Stimulated activated CD8-positive, alpha-beta memory T cell treated with anti-CD3 and anti-CD28 coated beads, Interleukin-7, amount 100 ng/mL, for 4 hours (primary cell): ENCODE data around the gene PHLPP1.
"Not testable (repeated sequence)": the region's sequence is repeated elsewhere in the genome, so short reads cannot be mapped to it uniquely, and the experiment has no call there.

ENCODE experiments used
- DNase-seq, 2 donors: peaks; one replicate each; pipeline ENCODE4 v3.0.0-alpha.2; 2020; ENCODE audit warnings: low read depth in 2 of 2

PHLPP1 gene

DNA sequence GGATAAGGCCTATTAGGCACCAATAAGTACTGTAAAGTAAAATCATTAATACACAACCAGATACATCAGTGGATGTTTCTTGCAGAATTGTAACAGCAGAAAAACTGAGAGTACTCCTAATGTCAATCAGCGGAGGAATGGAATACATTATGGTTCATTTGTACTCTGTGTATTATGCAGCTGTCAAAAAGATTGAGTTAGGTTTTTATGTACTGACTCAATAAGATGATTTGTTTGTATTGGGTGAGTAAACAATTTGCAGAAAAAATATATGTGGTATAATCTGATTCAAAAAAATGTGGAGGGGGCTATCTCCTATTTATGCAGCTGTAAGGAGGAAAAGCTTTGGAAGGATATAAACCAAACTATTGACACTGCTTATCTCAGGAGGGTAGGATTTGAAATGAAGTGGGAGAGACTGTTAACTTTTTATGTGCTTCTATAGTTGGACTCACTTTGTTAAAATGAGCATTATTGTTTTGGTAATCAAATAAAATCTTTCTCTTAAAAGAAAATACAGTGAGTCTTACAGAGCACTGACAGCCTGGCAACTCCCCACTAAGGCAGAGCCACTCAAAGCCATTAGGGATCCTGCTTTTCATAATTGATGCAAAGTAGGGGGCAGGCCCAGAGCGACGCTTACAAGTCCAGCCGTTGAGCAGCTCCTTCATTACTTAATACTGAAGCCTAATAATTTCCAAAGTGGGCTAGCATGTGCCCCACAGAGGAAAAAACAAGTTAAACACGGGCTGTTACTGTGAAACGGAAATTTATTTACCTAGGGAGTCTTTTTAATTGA is 168.8 kb downstream of the PHLPP1 start:
- no peak for DNase-seq

DNA sequence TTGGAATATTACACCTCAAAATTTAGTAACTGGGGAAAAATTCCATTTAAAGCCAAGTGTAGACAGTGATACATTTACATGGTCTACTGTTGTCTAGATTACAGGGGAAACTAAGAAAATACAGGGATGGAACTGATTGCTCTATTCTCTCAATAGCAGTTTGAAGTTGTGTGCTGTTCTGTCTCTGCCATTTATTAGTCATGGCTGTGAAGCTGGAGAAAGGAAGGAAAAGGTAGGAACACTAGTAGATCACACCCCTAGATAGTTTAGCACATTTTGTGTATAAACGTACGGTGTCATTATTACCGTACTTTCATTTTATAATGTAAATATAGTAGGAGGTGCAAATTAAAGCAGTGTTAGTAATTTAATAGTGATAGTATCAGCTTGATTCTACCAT is 170.5 kb downstream of the PHLPP1 start:
- DNase-seq, result no peak

DNA sequence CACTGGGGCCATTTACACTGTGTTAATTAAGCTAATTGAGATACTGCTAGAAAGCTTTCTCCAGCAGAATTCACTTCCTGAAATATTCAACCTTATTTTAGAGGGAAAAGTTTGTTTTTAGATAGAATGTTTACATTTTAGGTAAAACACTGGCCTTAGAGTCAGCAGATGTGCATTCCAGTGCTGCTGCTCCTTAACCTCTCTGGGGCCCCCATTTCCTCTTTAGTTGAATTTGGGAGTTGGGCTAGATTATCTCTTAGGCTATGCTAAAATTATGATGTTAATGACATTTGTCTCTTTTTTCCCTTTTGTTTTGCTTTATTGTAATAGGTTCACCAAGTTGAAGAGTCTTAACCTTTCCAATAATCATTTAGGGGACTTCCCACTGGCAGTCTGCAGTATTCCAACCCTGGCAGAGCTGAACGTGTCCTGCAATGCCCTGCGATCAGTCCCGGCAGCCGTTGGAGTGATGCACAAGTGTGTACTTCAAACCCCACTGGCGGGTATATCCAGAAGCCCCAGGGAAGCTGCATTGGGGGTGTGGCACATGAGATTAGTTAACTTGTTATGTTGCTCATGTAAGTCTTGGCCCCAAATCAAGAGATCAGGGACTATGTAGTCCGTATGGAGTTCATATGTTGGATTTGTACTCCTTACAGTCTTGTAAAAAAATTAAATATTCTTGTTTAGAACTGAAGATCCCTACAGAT is 179.5 kb downstream of the PHLPP1 start:
- DNase-seq, result no peak

DNA sequence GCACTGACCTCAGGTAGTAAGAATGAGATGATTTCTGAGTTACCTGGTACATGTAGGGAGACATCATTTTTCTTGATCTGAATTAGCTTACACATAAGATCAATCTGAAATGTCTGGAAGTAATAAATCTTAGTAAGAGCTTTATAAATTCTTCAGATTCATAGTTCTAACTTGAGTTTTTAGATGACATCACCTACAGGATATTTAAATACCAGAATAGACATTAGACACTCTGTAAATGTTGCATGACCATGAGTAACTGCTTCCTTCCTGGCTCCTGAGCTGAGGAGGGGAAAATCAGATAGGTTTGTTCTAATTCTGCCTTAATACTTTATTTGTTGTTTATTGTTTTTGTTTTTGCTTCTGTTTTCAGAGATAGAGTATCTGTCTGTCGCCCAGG is 181.8 kb downstream of the PHLPP1 start:
- DNase-seq, result no peak

DNA sequence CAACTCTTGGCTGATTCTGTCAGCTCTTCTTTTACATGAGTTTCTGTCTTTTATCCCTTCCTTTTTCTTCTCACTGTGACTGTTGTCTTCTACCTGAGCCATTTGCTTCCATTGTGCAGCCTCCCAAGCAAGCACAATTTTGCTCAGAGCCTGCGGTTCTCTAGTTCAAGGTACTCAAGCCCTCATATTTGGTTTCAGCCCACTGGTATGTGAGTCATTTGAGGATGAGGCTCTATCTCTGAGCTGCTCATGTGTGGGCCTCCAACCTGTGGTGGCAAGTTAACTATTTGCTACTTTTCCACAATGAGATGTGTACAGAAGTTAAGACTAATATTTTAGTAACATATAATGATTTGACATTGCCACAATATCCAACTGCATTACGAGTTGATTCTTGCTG is 183.0 kb downstream of the PHLPP1 start:
- no peak for DNase-seq

DNA sequence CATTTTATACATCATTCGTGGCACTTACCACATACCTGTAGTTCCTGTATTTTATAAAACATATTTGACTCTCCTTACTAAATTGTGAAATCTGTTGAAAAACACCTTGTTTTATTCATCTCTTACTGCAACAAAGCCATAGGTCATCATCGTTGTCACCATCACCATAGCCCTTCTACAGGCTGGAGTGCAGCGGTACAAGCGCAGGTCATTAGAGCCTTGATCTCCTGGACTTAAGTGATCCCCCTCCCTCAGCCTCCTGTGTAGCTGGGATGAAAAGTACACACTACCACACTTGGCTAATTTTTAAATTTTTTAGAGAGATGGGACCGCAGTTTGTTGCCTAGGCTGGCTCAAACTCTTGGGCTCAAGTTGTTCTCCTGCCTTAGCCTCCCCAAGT is 184.2 kb downstream of the PHLPP1 start:
- DNase-seq, result no peak

DNA sequence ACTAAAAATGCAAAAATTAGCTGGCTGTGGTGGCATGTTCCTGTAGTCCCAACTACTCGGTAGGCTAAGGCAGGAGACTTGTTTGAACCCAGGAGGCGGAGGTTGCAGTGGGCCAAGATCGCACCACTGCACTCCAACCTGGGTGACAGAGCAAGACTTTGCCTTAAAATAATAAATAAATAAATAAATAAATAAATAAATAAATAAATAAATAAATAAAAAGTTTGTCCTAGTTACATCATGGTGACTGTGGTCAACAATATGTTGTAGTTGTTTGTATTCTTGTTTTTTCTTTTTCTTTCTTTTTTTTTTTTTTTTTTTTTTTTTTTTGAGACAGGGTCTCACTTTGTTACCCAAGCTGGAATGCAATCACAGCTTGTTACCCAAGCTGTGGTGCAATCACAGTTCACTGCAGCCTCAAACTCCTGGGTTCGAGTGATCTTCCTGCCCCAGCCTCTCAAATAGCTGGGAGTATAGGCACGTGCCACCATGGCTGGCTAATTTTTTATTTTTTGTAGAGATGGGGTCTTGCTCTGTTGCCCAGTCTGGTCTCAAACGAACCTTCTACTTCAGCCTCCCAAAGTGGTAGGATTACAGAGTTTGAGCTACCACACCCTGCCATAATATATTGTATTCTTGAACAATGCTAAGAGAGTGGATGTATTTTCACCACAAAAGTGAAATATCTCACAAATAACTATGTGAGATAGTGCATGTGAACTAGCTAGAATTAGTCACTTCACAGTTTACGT is 185.0 kb downstream of the PHLPP1 start:
- no peak for DNase-seq

DNA sequence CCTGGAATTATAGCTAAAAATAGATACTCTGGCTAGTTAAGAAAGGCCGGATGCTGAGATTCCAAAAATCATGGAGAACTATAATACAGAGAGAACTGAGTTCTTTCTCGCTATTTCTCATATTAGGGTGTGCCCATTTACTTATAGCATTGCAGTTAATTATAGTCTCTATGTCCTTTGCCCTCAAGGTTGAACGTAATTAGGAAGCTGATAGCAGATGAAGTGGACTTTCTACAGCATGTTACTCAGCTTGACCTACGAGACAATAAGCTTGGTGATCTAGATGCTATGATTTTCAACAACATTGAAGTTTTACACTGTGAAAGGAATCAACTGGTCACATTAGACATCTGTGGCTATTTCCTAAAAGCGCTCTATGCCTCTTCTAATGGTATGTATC is 187.4 kb downstream of the PHLPP1 start:
- no peak for DNase-seq

DNA sequence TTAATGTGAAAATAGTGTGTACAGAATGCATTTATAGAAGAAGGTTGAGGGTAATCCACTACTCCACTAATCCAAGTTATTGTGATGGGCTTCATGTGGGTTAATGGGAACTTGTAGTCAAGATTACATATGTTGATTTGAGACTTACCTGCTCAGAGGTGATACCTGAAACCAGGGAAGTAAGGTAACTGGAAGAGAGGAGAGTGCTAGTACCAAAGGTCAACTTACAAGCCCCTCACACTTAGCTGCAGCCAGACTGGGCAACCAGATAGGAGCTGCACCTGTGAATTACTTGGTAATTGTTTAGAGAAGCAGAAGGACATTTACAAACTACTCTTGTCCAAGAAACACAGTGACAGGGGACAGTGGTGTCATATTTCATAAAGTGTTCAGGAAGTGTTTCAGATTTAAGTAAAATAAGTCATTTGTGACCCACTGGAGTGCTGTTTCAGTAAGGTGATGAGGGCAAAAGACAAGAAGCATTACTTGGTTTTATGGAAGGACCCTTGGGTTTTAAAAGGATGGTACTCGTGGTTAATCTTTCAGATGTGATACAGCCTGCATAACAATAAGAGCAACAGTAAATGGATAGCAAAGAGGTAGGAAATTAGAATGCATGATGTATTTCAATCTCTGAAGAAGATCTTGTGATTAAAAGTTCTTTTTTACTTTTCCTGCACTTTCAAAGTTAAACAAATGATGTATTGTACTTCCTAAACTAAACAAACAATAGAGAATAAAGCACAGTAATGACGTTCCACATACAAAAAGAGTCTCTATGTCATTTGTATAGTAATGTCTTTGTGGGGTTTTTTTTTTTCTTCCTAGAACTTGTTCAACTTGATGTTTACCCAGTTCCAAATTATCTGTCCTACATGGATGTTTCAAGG is 189.3 kb downstream of the PHLPP1 start:
- no peak for DNase-seq

DNA sequence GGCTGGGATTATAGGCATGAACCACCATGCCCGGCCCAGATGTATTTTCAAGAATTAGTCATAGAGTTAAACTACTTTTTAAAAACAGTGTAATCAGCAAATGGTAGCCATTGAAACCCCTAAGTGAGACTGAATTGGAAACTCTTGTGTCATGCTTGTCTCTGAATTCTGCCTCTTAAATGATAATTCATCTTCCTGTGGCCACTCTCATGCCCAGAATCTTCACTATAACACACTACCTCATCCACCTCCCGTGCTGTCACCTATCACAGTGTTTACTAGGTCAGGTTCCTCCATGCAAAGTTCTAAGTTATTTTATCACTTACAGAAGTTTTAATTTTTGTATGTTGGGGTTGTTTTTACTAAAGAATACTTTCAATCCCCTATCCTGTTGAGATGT is 197.5 kb downstream of the PHLPP1 start:
- DNase-seq, result no peak

DNA sequence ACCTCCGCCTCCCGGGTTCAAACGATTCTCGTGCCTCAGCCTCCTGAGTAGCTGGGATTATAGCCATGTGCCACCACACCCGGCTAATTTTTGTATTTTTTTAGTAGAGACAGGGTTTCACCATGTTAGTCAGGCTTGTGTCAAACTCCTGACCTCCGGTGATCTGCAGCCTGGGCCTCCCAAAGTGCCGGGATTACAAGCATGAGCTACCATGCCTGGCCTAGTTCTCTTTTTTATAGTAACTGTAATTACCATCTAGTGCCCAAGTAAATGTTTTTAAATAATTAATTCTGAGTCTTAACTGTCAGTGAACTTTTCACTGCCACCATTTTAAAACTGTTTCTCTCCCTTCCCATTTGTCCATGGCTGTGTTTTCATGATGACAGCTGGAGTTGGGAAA is 198.5 kb downstream of the PHLPP1 start:
- DNase-seq, result not testable (repeated sequence)

DNA sequence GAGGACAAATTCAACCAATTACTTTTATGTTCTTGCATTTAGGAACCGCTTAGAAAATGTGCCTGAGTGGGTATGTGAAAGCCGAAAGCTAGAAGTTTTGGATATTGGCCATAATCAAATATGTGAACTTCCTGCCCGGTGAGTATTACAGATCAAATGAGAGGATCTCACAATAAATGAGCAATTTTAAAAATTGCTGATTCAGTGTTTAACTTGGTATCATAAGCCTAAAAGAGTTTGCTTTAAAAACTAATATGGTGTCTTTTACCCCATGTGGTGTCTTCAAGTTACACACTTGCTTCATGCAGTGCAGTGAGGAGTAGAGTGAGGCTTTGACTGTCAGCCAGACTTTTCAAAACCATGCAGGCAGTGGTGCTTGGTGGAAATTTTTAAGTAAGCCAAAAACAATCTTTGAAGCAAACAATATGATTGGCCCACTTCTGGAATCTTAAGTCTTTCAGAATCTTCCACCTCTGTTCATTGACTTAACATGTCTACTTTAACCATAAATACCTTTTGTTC is 199.6 kb downstream of the PHLPP1 start:
- DNase-seq, result no peak

DNA sequence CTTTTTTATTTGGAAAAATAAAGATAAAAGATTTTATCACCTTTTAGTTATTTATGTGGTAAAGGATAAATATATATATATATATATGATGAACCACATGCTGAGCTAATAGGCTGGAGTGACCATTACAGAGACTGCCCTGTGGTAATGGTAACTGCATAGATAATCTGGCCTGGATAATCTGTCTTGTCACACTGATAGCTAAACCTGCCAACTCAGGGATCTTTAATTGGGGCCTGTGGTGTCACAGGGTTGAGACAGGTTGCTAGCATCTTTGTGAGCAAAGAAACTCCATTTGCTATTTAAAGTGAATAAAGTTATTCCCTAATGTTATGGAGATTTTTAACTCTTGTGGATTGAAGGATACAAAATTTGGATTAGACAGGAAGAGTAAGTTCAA is 203.0 kb downstream of the PHLPP1 start:
- DNase-seq, result no peak

DNA sequence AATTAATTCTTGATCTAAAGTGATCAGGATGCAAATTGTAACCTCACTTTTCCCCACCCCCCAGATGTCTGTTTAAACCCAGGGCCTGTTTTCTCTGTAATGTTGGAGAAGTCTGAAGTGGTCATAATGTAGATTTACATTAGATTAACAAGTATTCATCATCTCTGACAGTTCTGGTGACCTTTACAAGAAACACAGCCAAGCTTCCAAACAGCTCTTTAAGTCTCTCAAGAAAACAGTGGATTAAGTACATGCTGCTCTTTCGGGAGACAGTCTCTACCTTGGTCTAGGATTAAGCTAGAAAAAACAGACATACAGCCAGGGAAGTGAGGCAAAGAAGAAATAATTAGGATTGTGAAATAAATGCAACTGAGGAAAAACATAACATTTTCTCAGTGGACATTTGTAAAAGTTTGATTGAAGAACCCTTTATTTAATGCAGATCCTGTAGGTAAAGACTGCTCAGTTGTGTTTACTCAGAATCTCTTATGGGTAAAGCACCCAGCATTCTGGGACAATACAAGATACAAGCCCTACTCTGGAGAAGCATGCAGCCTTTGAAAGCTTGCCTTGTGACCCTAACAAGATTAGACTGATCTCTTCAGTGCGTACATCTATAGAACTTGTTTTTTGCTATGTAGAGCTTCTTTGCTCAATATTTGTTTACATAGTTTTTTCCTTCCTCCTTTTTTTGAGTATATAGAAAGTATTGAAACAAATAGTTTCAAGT is 203.9 kb downstream of the PHLPP1 start:
- no peak for DNase-seq

DNA sequence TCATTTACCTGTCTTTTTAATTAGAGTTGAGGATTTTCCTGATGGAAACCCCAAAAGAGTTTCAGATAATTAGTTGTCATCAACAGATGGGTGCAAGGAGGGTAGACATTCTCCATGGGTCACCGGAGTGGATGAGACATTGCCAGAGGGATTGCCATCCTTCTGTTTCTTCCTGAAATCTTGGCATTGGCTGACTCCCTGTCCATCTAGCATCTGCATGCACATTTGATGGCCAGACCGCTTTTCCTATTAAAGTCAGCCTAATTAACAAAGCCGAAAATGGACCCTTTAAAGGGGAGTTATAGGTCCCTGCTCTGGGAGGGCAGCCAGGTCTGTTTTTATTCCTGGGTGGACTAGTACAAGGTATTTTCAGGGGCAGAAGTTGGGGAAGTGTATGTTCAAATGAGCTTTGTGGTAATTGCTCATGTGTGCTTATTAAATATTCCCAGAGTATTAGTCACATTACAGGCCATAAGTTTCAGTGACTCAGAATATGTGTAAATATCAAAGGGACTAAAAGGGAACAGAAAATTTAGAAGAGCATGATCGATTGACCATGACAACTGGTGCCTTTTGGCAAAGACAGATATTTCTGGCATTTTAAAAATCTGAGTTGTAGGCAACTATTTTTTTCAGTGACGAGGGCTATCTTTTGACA is 209.8 kb downstream of the PHLPP1 start:
- no peak for DNase-seq

DNA sequence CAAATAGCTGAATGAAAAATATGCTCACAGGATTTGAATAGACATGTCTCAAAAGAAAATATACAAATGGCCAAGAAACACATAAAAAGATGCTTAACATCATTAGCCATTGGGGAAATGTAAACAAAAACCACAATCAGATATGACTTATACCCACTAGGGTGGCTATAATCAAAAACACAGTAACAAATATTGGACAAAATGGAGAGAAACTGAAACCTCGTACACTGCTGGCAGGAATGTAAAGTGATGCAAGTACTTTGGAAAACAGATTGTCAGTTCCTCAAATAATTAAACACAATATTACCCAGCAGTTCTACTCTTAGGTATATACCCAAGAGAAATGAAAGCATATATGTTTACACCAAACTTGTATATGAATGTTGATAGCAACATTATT is 213.0 kb downstream of the PHLPP1 start:
- no peak for DNase-seq

DNA sequence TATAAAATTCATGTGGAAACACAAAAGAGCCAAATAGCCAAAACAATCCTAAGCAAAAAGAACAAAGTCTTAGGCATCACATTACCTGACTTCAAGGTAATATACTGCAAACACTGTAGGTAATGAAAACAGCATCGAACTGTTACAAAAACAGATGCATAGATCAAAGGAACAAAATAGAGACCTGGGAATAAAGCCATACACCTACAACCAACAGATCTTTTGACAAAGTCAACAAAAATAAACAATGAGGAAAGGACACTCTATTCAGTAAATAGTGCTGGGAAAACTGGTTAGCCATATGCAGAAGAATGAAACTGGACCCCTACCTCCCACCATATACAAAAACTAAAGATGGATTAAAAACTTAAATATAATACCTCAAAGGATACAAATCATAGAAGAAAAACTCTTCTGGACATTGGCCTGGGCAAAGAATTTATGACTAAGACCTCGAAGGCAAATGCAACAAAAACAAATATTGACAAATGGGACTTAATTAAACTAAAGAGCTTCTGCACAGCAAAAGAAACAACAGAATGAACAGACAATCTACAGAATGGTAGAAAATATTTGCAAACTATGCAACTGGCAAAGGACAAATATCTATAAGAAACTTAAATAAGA is 218.0 kb downstream of the PHLPP1 start:
- DNase-seq, result no peak

DNA sequence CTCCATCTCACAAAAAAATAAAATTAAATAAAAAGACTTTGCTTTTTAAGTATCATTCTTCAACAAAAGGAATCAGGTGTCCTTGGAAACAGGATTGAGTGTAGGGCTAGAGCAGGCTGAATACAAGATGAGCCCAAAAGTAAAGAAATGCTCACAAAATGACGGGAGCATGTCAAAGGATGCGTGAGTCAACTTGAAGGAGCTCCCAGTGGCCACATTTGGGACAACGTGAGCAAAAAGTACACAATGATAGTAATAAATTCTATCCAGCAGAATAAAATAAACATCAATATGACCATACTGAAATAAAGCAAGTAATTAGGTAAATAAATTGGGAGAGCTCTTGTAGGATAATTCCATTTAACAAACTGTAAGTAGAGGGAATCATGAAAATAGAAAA is 220.7 kb downstream of the PHLPP1 start:
- DNase-seq, result no peak

DNA sequence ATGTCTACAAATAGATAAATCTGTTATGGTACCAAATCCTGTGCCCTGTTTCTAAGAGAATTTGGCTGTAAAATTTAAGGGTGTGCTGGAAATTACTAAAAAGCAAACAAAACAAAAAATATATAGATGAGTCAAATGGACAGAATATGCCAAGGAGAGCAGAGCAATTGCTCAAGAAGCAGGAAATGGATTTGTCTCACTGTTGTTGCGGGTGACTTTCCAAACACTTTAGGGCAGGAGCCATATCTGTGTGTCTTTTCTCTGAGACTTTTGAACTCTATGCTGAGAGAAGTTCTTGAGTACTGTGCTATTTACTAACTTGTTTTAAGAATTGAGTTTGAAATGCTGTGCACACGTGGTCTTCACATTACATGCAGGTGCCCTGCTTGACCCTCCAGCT is 221.7 kb downstream of the PHLPP1 start:
- DNase-seq, result no peak

DNA sequence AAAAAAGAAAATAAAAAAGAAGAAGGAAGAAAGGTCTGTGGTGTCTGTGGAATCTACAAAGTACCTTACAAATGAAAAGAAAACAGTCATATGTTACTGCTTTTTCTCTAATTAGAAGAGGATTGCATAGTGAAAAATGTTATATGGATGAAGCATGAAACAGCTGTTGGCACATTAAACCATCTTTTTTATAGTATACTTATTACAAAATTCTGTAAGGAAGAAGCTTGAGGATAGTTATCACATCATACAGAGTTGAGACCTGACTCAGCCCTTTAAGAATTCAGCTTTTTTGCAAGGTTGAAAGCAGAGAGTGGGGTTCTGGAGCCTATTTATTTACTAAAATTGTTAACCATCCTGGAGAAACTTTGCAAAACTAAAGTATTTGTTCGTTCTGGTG is 222.7 kb downstream of the PHLPP1 start:
- no peak for DNase-seq
